Esophagus (tissue), 2 donors: ENCODE measurements around the gene MCM3AP. TPM values are rescaled to one million over a fixed set of nuclear protein-coding genes. Genes with fewer than 3 reads are reported as not detected.
"Not testable (repeated sequence)": the region's sequence is repeated elsewhere in the genome, so short reads cannot be mapped to it uniquely, and the experiment has no call there.

Source experiments
- H3K27ac ChIP-seq, 2 donors: one replicate each; pipeline ENCODE4 v1.5.1; 2013; ENCODE audit warnings: low read depth in 2 of 2, mild to moderate bottlenecking in 2 of 2, inconsistent platforms in 1 of 2, low read length in 1 of 2, moderate library complexity in 1 of 2
- H3K27me3 ChIP-seq, 2 donors: one replicate each; pipeline ENCODE4 v1.6.1; 2013; ENCODE audit warnings: low read length in 2 of 2, control low read depth in 1 of 2, mild to moderate bottlenecking in 1 of 2; ENCODE audit not compliant: insufficient read depth in 2 of 2, control insufficient read depth in 1 of 2
- H3K36me3 ChIP-seq, 2 donors: one replicate each; pipeline ENCODE4 v1.6.1; 2013; ENCODE audit warnings: low read length in 1 of 2; ENCODE audit not compliant: control insufficient read depth in 2 of 2, insufficient read depth in 2 of 2
- H3K4me1 ChIP-seq, 2 donors: one replicate each; pipeline ENCODE4 v1.6.1; 2013; ENCODE audit warnings: low read length in 1 of 2; ENCODE audit not compliant: control insufficient read depth in 2 of 2, insufficient read depth in 2 of 2
- H3K4me3 ChIP-seq, 2 donors: one replicate each; pipeline ENCODE4 v1.5.1; 2013; ENCODE audit warnings: low read length in 2 of 2, mild to moderate bottlenecking in 2 of 2, low read depth in 1 of 2, moderate library complexity in 1 of 2
- H3K9me3 ChIP-seq, 2 donors: one replicate each; pipeline ENCODE4 v1.6.1; 2013; ENCODE audit warnings: mild to moderate bottlenecking in 2 of 2, low read depth in 1 of 2, low read length in 1 of 2, moderate library complexity in 1 of 2; ENCODE audit not compliant: control insufficient read depth in 2 of 2, insufficient read depth in 1 of 2
- WGBS, 2 donors: extraction: QIAGEN DNeasy Blood & Tissue Kit; methylation state at CpG; one replicate each; pipeline ENCODE4 v1.1.7; 2013; 5-methylcytosine and 5-hydroxymethylcytosine counted together
- polyA plus RNA-seq, 2 donors: library from polyadenylated mRNA; stranded (reverse); fragments of 200-250 nt; gene quantifications; one replicate each; pipeline ENCODE4 v1.2.3, GENCODE V29; 2013
- donor health status: healthy with polysubstance abuse.
- donor health status: Bipolar disorder and iron deficiency.

Gene MCM3AP
- polyA plus RNA-seq, 2 donors, result 27.1 to 29.2 TPM

- WGBS, 2 donors, result 93 to 94% methylated on average over 18 of the region's 18 CpGs
- H3K9me3 ChIP-seq, H3K4me3 ChIP-seq, H3K27ac ChIP-seq, H3K27me3 ChIP-seq: not testable (repeated sequence)
- Histone ChIP-seq H3K4me1 (peaks cover 0 to 14% of the 10 kb centered on the region in 2 donors), H3K36me3 (peaks cover 5 to 39% of the 10 kb centered on the region in 2 donors)
These were observed 61.8 kb downstream of the MCM3AP start for GRCh38 chr21:46223661-46224060.

- H3K36me3 ChIP-seq, result peaks cover 5 to 39% of the 10 kb centered on the region in 2 donors
- no peaks in the 10 kb centered on the region for H3K27me3 ChIP-seq
- 87 to 89% methylated on average over 7 of the region's 7 CpGs for WGBS, 2 donors
These were observed 62.2 kb downstream of the MCM3AP start for GRCh38 chr21:46223217-46223616.

DNA sequence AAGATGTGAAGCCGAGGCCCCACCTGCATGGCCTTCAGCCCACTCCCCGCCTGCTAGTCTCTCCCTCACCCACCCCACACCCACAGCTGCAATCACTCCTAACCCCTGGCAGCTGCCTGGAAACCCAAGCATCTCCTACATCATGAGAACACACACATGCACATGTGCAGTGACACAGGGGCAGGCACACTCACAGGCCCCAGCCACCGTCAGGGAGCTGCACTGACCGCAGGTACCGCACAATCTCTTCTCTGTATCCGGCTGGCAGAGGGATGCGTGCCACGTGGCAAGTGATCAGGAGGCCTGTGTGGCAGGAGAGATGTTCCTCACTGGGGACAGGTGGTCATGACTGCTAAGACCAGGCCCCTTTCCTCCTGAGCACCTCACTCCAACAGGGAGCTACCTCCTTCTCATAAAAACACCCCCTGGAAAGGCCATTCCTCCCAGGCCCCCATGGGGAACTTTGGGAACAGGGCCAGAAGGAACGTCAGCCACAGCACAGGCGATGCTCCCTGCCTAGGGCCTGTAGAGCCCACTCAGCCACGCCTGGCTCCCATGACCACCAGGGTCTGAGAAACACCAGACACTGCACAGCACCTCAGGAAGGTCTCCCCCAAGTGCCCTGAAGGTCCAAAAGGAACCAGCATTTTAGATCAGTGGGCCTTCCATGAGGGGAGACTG, 62.8 kb downstream of the MCM3AP start:
- Histone ChIP-seq H3K27ac (no peak overlapping the region), H3K4me1 (peaks cover 0 to 14% of the 10 kb centered on the region in 2 donors), H3K4me3 (no peak overlapping the region), H3K36me3 (peaks cover 7 to 42% of the 10 kb centered on the region in 2 donors), H3K9me3 (no peaks in the 10 kb centered on the region), H3K27me3 (no peaks in the 10 kb centered on the region)
- 79 to 82% methylated on average over 11 of the region's 11 CpGs for WGBS, 2 donors

More at GRCh38 chr21:46223217-46223616, 62.2 kb downstream of the MCM3AP start:
- Histone ChIP-seq H3K27ac (no peak overlapping the region), H3K4me1 (peaks cover 0 to 14% of the 10 kb centered on the region in 2 donors), H3K9me3 (no peaks in the 10 kb centered on the region), H3K4me3 (no peak overlapping the region)

DNA sequence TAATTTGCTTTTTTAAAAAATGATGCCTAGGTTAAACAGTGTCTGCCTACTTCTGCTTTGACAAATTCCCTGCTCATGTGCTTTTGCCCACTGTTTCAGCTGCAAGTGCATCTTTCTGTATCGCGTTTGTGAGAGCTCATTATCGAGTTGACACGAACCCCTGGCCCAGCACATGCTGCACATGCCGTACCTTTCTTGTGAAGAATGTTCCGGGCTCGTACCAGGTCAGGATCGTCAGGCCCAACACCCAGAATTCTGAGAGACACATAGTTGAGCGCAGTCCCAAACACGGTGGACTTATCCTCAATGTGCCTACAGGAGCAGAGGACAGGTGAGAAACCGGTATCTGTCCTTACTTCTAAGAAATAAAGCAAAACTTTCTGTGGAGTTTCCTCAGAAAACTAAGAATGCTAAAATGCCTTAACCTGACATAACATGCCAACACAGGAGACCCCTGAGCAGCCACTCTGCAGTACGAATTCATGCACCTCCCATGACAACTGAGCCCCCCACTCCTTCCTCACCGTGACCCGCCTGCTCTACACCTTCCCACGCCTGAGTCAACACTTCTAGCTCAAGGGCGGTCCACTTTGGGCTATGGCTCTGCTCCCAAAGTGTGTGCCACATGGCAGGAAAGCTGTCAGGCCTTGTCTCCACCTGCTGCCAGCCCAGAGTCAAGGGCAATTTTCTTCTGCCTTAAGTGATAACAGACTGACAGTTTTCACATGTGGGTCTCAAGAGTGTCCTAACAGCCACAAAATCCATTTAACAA, 63.6 kb downstream of the MCM3AP start:
- H3K9me3 ChIP-seq, result no peaks in the 10 kb centered on the region
- H3K27me3 ChIP-seq, result no peaks in the 10 kb centered on the region
- no peak overlapping the region for H3K27ac ChIP-seq
- H3K36me3 ChIP-seq, result peaks cover 7 to 42% of the 10 kb centered on the region in 2 donors
- H3K4me3 ChIP-seq, result no peak overlapping the region
- H3K4me1 ChIP-seq, result peaks cover 0 to 7% of the 10 kb centered on the region in 2 donors
- WGBS, 2 donors, result 82 to 89% methylated on average over 16 of the region's 16 CpGs

DNA sequence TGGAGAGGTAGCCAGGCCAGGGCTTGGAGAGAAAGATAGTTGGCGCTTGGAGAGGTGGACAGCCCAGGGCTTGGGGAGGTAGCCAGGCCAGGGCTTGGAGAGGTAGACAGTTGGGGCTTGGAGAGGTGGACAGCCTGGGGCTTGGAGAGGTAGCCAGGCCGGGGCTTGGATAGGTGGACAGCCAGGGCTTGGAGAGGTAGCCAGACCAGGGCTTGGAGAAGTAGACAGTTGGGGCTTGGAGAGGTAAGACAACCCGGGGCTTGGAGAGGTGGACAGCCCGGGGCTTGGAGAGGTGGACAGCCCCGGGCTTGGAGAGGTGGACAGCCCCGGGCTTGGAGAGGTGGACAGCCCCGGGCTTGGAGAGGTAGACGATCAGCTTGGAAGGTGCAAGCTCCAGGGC, 64.6 kb downstream of the MCM3AP start:
- Histone ChIP-seq H3K36me3 (peaks cover 7 to 50% of the 10 kb centered on the region in 2 donors), H3K9me3 (no peaks in the 10 kb centered on the region), H3K27ac (no peak overlapping the region), H3K27me3 (no peaks in the 10 kb centered on the region), H3K4me3 (no peak overlapping the region), H3K4me1 (peaks cover 0 to 1% of the 10 kb centered on the region in 2 donors)
- WGBS, 2 donors, result 94 to 96% methylated on average over 8 of the region's 8 CpGs

GRCh38 chr21:46220275-46220810, 65.1 kb downstream of the MCM3AP start:
- Histone ChIP-seq H3K27me3 (no peaks in the 10 kb centered on the region), H3K27ac (no peak overlapping the region), H3K36me3 (peaks cover 7 to 55% of the 10 kb centered on the region in 2 donors), H3K4me3 (no peak overlapping the region), H3K4me1 (no peaks in the 10 kb centered on the region), H3K9me3 (no peaks in the 10 kb centered on the region)
- 91 to 94% methylated on average over 13 of the region's 13 CpGs for WGBS, 2 donors

GRCh38 chr21:46219591-46220239, 65.7 kb downstream of the MCM3AP start:
- H3K27me3 ChIP-seq, result no peaks in the 10 kb centered on the region
- H3K4me3 ChIP-seq, result no peak overlapping the region
- H3K9me3 ChIP-seq, result no peaks in the 10 kb centered on the region
- WGBS, 2 donors, result 77 to 78% methylated on average over 13 of the region's 13 CpGs
- no peaks in the 10 kb centered on the region for H3K4me1 ChIP-seq
- H3K27ac ChIP-seq, result no peak overlapping the region
- H3K36me3 ChIP-seq, result peaks cover 11 to 59% of the 10 kb centered on the region in 2 donors

DNA sequence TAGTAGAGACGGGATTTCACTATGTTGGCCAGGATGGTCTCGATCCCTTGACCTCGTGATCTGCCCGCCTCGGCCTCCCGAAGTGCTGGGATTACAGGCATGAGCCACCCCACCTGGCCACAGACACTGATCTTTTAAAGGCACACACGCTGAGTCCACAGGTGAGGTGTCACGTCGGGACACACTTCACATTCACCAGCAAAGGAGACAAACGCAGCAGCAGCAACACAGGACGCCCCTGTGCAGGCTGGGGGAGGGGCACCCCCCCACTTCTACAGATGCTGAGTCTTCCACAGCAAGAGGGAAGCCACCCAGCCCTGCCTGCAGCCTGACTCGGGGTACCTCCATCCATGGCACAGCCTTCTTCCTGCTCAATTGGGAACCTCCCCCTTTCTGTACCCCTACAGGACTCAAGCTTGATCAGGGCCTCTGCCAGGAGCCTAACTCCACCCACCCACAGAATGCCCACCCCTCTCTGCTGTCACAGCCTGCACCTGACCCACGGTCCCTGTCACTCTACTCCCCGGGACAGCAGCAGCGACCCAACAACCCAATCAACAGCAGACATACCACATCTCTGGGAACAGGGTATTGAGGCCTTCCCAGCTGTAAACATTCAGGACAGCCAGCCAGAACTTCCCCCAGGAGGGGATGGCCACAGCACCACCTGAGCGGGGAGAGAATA, 66.4 kb downstream of the MCM3AP start:
- H3K4me1 ChIP-seq, result no peaks in the 10 kb centered on the region
- 85 to 89% methylated on average over 15 to 16 of the region's 16 CpGs for WGBS, 2 donors

More for the DNA sequence above, 66.4 kb downstream of the MCM3AP start:
- peaks cover 11 to 65% of the 10 kb centered on the region in 2 donors for H3K36me3 ChIP-seq
- H3K27ac ChIP-seq, result no peak overlapping the region
- H3K27me3 ChIP-seq, result no peaks in the 10 kb centered on the region
- no peaks in the 10 kb centered on the region for H3K9me3 ChIP-seq
- H3K4me3 ChIP-seq, result no peak overlapping the region
